Activated B cell treated with CpG ODN at 0.5 μM for 24 hours (primary cell): ENCODE measurements around the gene GPHN. TPM values are rescaled to one million over a fixed set of nuclear protein-coding genes. Genes with fewer than 3 reads are reported as not detected.

Experiments
- ATAC-seq: fragments of 200-7000 bp; cut with Tn5 transposase; one replicate; pipeline ENCODE4 v1.10.0; 2021; ENCODE audit warnings: low read depth, mild to moderate bottlenecking, moderate library complexity
- CTCF ChIA-PET: fragments of 350-600 bp; sonication (Branson Sonifier 250); formaldehyde crosslinking; loops from one replicate; lab custom pipeline; 2021; ENCODE audit warnings: antibody characterized with exemption; lab: Charles Lee
- POLR2A ChIA-PET: fragments of 350-600 bp; sonication (Branson Sonifier 250); formaldehyde crosslinking; loops from one replicate; lab custom pipeline; 2021; ENCODE audit warnings: antibody characterized with exemption; lab: Charles Lee
- DNase-seq: peaks from one replicate; pipeline ENCODE4 v3.0.0; 2022
- H3K27ac Mint-ChIP-seq: one replicate; pipeline ENCODE4 v1.8.0; 2020; ENCODE audit warnings: mixed read lengths
- H3K27me3 Mint-ChIP-seq: one replicate; pipeline ENCODE4 v1.8.0; 2021; ENCODE audit warnings: mixed read lengths
- H3K36me3 Mint-ChIP-seq: one replicate; pipeline ENCODE4 v1.8.0; 2021; ENCODE audit warnings: low read depth, mixed read lengths
- H3K4me1 Mint-ChIP-seq: one replicate; pipeline ENCODE4 v1.8.0; 2021; ENCODE audit warnings: mixed read lengths
- H3K4me3 Mint-ChIP-seq: one replicate; pipeline ENCODE4 v1.8.0; 2020; ENCODE audit warnings: mild to moderate bottlenecking, mixed read lengths
- H3K9me3 Mint-ChIP-seq: one replicate; pipeline ENCODE4 v1.8.0; 2020; ENCODE audit warnings: mixed read lengths
- intact Hi-C: fragments of 100-400 bp; cut with micrococcal nuclease; formaldehyde crosslinking; loops from one replicate; pipeline ENCODE4 v1.15.1; 2024
- total RNA-seq: library from RNA; stranded (reverse); gene quantifications from 2 replicates; pipeline ENCODE4 v1.2.3, GENCODE V29; 2022
- TF ChIP-seq, protein P1 (sequence below): fragments of 200-600 bp; IDR thresholded peaks from one replicate; pipeline ENCODE4 v1.8.0; 2022; ENCODE audit warnings: antibody characterized with exemption, mild to moderate bottlenecking

The GPHN gene
- total RNA-seq, 1 donor from 2014 or later = 36.9 TPM

- CTCF ChIA-PET = no interaction called here
- H3K36me3 Mint-ChIP-seq = peaks cover 39% of the 10 kb centered on the region
Observed at GRCh38 chr14:66955159-66955558, 447.2 kb downstream of the GPHN start.

DNA sequence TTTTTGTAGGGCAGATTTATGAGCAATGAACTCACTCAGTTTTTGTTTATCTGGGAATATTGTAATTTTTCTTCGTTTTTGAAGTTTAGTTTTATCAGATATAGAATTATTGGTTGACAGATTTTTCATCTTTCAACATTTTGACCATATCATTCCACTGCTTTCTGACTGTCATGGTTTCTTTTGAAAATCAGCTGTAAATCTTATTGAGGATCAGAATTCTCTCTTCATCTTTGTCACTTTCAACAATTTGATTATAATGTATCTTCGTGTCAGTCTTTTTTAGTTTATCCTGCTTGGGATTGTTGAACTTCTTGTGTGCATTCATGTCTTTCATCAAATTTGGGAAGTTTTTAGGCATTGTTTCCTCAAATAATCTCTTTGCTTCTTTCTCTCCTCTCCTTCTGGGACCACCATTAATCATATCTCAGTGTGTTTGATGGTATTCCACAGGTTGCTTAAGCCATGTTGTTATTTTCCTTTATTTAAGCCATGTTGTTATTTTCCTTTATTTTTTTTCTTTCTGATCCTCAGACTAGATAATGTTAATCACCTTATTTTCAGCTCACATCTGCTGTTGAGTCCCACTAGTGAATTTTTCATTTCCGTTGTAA lies 451.6 kb downstream of the GPHN start:
- TF ChIP-seq, protein P1, sequence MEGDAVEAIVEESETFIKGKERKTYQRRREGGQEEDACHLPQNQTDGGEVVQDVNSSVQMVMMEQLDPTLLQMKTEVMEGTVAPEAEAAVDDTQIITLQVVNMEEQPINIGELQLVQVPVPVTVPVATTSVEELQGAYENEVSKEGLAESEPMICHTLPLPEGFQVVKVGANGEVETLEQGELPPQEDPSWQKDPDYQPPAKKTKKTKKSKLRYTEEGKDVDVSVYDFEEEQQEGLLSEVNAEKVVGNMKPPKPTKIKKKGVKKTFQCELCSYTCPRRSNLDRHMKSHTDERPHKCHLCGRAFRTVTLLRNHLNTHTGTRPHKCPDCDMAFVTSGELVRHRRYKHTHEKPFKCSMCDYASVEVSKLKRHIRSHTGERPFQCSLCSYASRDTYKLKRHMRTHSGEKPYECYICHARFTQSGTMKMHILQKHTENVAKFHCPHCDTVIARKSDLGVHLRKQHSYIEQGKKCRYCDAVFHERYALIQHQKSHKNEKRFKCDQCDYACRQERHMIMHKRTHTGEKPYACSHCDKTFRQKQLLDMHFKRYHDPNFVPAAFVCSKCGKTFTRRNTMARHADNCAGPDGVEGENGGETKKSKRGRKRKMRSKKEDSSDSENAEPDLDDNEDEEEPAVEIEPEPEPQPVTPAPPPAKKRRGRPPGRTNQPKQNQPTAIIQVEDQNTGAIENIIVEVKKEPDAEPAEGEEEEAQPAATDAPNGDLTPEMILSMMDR = no peak
- ATAC-seq (no peak), DNase-seq (no peak)
- CTCF ChIA-PET = no interaction called here
- H3K27ac Mint-ChIP-seq = no peak overlapping the region
- no peaks in the 10 kb centered on the region for H3K4me1 Mint-ChIP-seq
- POLR2A ChIA-PET = no interaction called here
- intact Hi-C loops = no loop called here
- H3K4me3 Mint-ChIP-seq = no peak overlapping the region
- no peaks in the 10 kb centered on the region for H3K27me3 Mint-ChIP-seq
- H3K36me3 Mint-ChIP-seq = peaks cover 42% of the 10 kb centered on the region
- peaks cover 32% of the 10 kb centered on the region for H3K9me3 Mint-ChIP-seq

More at GRCh38 chr14:66955159-66955558, 447.2 kb downstream of the GPHN start:
- POLR2A ChIA-PET = no interaction called here
- no peak overlapping the region for H3K27ac Mint-ChIP-seq
- TF ChIP-seq, protein P1 = no peak
- ATAC-seq = no peak
- H3K9me3 Mint-ChIP-seq = peaks cover 37% of the 10 kb centered on the region
- H3K4me3 Mint-ChIP-seq = no peak overlapping the region
- no peak for DNase-seq
- H3K27me3 Mint-ChIP-seq = no peaks in the 10 kb centered on the region
- intact Hi-C loops = no loop called here
- no peaks in the 10 kb centered on the region for H3K4me1 Mint-ChIP-seq

GRCh38 chr14:66965831-66966230 lies 457.9 kb downstream of the GPHN start:
- POLR2A ChIA-PET = no interaction called here

GRCh38 chr14:66972469-66972868 lies 464.5 kb downstream of the GPHN start:
- TF ChIP-seq, protein P1 = no peak
- POLR2A ChIA-PET = no interaction called here
- CTCF ChIA-PET = no interaction called here
- H3K36me3 Mint-ChIP-seq = no peaks in the 10 kb centered on the region
- DNase-seq (no peak), ATAC-seq (no peak)
- no peak overlapping the region for H3K27ac Mint-ChIP-seq
- intact Hi-C loops = no loop called here
- H3K27me3 Mint-ChIP-seq = no peaks in the 10 kb centered on the region
- H3K9me3 Mint-ChIP-seq = no peaks in the 10 kb centered on the region
- H3K4me1 Mint-ChIP-seq = no peaks in the 10 kb centered on the region
- no peak overlapping the region for H3K4me3 Mint-ChIP-seq

More at GRCh38 chr14:66965831-66966230, 457.9 kb downstream of the GPHN start:
- Mint-ChIP-seq H3K27me3 (no peaks in the 10 kb centered on the region), H3K36me3 (peaks cover 19% of the 10 kb centered on the region), H3K27ac (no peak overlapping the region), H3K4me3 (no peak overlapping the region), H3K9me3 (peaks cover 4% of the 10 kb centered on the region), H3K4me1 (no peaks in the 10 kb centered on the region)
- TF ChIP-seq, protein P1 = no peak
- ATAC-seq = no peak
- no peak for DNase-seq
- CTCF ChIA-PET = interaction anchor here (0.6 kb wide), 1 partner anchor 83 kb away, joined by 3 read pairs; no protein-coding TSS in a partner anchor
- intact Hi-C loops = no loop called here

DNA sequence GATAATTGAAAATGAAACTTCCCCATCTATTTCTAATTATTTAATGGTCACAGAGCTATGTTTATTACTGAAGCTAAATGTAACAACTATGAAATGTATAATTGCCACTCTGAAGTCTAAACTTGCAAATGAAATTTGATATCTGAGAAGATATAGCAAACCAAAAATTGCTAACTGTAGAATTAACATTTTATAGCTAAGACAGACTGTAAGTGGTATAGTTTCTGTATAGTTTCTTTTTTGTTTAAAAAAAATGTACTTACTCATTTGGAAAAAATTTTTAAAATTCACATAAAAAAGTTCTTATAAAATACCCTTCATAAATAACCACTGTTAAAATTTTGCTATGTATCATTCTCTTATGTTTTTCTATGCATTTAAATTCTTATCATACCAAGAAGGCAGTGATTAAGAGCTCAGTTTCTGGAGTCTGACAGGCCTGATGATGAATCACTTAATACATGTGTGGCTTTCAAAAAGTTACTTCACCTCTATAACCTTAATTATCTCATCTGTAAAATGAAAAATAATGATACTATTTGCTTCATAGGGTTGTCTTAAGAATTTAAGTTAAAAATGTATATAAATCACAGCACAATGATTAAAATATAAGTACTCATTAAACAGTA lies 466.6 kb downstream of the GPHN start:
- DNase-seq = no peak
- POLR2A ChIA-PET = no interaction called here
- ATAC-seq = no peak
- CTCF ChIA-PET = no interaction called here
- no peak overlapping the region for H3K27ac Mint-ChIP-seq
- intact Hi-C loops = no loop called here
- no peaks in the 10 kb centered on the region for H3K9me3 Mint-ChIP-seq
- H3K27me3 Mint-ChIP-seq = no peaks in the 10 kb centered on the region
- H3K4me3 Mint-ChIP-seq = no peak overlapping the region
- no peaks in the 10 kb centered on the region for H3K36me3 Mint-ChIP-seq
- no peaks in the 10 kb centered on the region for H3K4me1 Mint-ChIP-seq
- TF ChIP-seq, protein P1 = no peak
